ENCODE results near the gene SLF2.

The SLF2 gene

GRCh38 chr10:100983868-100984671 is 71.3 kb downstream of the SLF2 start:
- DNase-seq = no peak

GRCh38 chr10:100984672-100985177 is 72.0 kb downstream of the SLF2 start:
- no peak for DNase-seq

- no peak for DNase-seq
Measured at GRCh38 chr10:100985336-100985735, 72.6 kb downstream of the SLF2 start.

DNA sequence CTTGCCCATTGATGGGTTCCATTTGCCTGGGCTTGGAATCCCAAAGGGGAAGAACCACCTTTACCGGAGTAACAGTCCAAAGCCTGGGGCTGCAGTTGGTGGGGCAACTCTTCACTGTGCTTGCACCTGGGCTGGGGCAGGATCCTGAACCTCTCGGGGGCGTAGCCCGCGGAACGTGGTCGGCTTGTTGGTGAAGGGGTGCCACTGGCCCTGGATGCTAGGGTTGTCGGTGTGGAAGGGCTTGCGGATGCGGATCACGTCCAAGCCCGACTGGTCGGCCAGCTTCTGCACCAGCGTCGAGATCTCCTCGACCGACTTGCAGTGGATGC is 73.8 kb downstream of the SLF2 start:
- no peak for DNase-seq

- peak; percentile 89 for DNase-seq
Measured at GRCh38 chr10:100986952-100987684, 74.4 kb downstream of the SLF2 start, which contains the start of the genes MRPL43 and TWNK. TSS of gene MRPL43 (minus strand) at chr10:100987497. CDS start at chr10:100987443, 54 bp downstream. TSS of gene TWNK (plus strand) at chr10:100987543. CDS start at chr10:100988211, 668 bp downstream.

DNA sequence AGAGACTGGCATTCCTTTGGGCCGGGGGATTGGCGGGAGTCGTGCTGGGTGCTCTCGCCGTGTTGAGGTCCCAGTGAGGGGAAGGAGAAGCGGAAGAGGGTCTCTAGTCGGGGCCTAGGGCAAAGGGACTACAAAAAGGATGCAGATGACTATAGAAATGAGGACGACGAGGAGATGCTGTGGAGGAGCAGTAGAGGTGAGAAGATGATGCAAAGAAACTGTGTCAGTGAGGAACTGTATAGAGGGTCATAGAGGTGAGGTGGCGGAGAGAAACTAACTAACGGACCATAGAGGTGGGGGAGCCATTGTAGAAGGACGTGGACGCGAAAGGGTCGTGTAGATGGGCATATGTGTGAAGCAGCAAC is 74.9 kb downstream of the SLF2 start:
- no peak for DNase-seq

GRCh38 chr10:100988166-100988565 is 75.4 kb downstream of the SLF2 start:
- no peak for DNase-seq

DNA sequence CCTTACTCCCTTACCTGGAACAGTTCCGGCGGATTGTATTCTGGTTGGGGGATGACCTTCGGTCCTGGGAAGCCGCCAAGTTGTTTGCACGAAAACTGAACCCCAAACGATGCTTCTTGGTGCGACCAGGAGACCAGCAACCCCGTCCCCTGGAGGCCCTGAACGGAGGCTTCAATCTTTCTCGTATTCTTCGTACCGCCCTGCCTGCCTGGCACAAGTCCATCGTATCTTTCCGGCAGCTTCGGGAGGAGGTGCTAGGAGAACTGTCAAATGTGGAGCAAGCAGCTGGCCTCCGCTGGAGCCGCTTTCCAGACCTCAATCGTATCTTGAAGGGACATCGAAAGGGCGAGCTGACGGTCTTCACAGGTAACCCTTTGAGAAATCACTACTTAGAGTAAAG is 76.3 kb downstream of the SLF2 start:
- DNase-seq = no peak

GRCh38 chr10:100993986-100994708 is 81.4 kb downstream of the SLF2 start:
- no peak for DNase-seq

DNA sequence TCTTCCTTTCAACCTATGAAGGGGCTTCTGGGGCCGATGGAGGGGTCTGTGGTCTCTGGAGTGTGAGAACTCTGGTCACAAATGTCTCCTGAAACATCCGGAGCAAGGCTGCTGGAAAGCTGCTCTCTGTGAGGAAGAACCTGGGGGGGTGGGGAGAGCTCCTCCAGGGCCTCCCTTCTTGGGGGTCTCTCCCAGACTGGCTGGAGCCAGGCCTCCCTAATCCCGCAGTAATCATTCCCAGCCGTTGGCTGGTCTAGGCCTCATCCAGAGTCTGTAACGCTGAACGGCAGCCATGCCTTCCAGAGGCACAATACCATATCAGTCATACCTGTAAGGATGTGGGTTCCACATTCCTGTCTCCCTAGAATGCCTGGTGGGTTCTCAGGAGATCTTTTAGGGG is 82.4 kb downstream of the SLF2 start:
- no peak for DNase-seq

DNA sequence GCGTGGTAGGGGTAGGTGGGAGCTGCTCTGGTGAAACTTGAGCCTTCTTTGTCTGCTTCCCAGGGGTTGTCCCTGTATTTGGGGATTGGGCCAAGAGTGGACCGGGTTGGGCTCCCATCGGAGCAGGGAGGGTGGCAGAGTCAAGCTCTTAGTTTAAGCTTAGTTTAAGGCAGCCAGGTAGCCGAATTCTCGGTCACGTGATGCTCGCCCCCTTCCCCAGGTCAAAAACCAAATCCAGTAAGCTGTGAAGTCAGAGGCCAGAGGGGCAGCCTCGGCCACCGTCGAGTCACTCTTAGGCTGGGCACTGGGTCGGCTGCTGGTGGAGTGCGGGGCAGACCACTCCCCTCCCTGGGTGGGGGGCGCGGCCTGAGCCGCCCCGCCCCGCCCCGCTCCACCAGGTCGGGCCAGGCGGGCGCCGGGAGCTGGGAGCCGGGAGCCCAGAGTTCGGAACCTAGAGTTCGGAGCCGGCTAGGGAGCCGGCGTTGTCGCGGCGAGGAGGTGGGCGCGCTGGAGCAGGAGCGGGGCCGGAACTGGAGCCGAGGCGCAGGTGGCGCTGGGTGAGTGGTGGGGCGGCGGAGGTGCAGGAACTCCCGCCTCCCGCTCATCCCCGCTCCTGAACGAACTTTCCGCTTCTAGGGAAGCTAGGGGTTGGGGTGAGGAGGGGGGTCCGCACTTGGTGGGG is 84.1 kb downstream of the SLF2 start:
- peak; percentile 44 for DNase-seq

- peak; percentile 80 for DNase-seq
Measured at GRCh38 chr10:100997360-100998182, 84.8 kb downstream of the SLF2 start.

- DNase-seq = peak; percentile 68
Measured at GRCh38 chr10:100998183-100998990, 85.6 kb downstream of the SLF2 start.

GRCh38 chr10:100998991-100999741 is 86.4 kb downstream of the SLF2 start:
- peak; percentile 81 for DNase-seq

GRCh38 chr10:100999742-101000126 is 87.0 kb downstream of the SLF2 start, which contains the start of gene LZTS2:
TSS of gene LZTS2 (plus strand) at chr10:100999808. CDS start at chr10:101002539, 2,731 bp downstream.
- no peak for DNase-seq

- DNase-seq = no peak
Measured at GRCh38 chr10:101000127-101000914, 87.6 kb downstream of the SLF2 start.

GRCh38 chr10:101000915-101001658 is 88.3 kb downstream of the SLF2 start:
- no peak for DNase-seq

DNA sequence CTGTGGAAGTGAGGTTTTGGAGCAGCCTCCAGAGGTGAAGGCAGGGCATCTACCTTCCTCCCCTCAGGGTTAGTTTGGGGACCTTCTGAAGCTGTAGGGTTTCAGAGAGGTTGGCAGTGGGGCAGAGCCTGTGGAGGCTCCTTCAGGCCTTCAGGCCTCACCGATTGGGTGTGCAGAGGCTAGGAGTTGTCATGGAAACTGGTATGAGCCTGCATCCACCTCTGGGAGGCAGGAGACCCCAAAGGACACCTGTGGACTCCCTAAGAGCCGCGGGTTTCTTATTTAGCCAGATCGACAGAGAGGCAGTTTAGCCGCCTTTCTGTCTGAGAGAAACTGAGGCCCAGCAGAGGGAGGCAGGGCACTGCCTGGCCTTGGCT is 88.9 kb downstream of the SLF2 start:
- no peak for DNase-seq

DNA sequence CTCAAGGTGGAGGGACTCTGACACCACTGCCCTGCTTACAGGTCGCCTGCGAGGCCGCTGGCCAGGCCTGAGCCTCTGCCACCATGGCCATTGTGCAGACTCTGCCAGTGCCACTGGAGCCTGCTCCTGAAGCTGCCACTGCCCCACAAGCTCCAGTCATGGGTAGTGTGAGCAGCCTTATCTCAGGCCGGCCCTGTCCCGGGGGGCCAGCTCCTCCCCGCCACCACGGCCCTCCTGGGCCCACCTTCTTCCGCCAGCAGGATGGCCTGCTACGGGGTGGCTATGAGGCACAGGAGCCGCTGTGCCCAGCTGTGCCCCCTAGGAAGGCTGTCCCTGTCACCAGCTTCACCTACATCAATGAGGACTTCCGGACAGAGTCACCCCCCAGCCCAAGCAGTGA is 89.7 kb downstream of the SLF2 start:
- no peak for DNase-seq

All from activated CD4-positive, alpha-beta T cell treated with anti-CD3 and anti-CD28 coated beads, Interleukin-10, Interleukin-2, amounts not matched to agents 100 ng/mL and 50 ng/mL, durations not matched to agents 16 hours and 8 hours (primary cell).